Measurements from ENCODE around the gene SLC6A13. TPM values are rescaled to one million over a fixed set of nuclear protein-coding genes. Genes with fewer than 3 reads are reported as not detected.
"Not testable (repeated sequence)": the region's sequence is repeated elsewhere in the genome, so short reads cannot be mapped to it uniquely, and the experiment has no call there.

Gene SLC6A13
- total and polyA plus RNA-seq, 2 of the 8 experiments (the other 6 are each of a cell fraction or from before 2014, with no cell fraction given): 0.03 TPM; not detected in 1

DNA sequence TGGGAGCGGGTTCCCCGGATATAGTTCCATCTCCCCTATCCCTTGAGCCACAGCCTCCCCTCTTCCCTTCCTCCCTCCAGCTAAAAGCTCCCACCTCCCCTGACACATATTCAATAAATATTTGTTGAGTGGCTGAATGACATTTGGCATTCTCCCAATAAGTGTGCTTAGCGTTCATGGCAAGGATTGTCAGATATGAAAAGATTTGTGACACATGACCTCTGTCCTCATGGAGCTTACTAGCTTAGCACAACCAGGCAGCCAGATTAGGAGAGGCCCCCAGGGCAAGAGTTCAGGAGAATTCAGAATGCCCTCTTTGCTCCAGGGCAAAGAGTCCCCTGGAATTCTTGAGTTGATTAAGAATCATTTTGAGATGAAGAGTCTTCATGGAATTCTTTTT is 26.2 kb downstream of the SLC6A13 start:
- no peak for TF ChIP-seq MAX (IDR thresholded peaks at IDR 0.05)
- FAIRE-seq: no peak
- ChIA-PET CTCF (ENCODE audit: partially characterized antibody) (no interaction called here), POLR2A (ENCODE audit: partially characterized antibody) (no interaction called here)
- Histone ChIP-seq H3K4me2 (ENCODE audit: insufficient read depth in 1 of 2, low read depth in 2 of 2, low read length in 2 of 2) (no peak overlapping the region), H3K27me3 (replicated peaks in 1 of 4; ENCODE audit: control insufficient read depth in 3 of 4, extremely low read depth in 1 of 4, insufficient read depth in 3 of 4, low read length in 3 of 4) (no peaks in the 10 kb centered on the region), H4K20me1 (replicated peaks in 1 of 2; ENCODE audit: control insufficient read depth in 1 of 2, insufficient read depth in 2 of 2, low read length in 2 of 2) (no peaks in the 10 kb centered on the region), H3K14ac (ENCODE audit: insufficient read length) (no peak overlapping the region), H3K18ac (ENCODE audit: extremely low read depth, low read length) (no peak overlapping the region), H3K79me1 (ENCODE audit: low read depth, low read length) (no peaks in the 10 kb centered on the region), H2BK15ac (ENCODE audit: low read length) (no peak overlapping the region), H4K8ac (ENCODE audit: extremely low read depth, insufficient read depth, low read length) (no peak overlapping the region), H3K23ac (ENCODE audit: insufficient read length) (no peak overlapping the region), H3K4me1 (replicated peaks in 1 of 4; ENCODE audit: control insufficient read depth in 3 of 4, insufficient read depth in 4 of 4, low read length in 3 of 4) (peaks cover 0 to 4% (median 0%) of the 10 kb centered on the region in 4 experiments; a peak in 2 of 7 replicates), H3K56ac (replicated peaks; ENCODE audit: insufficient read length, low read depth, low read length) (no peak overlapping the region), H3K9ac (replicated peaks in 1 of 4; ENCODE audit: extremely low read depth in 1 of 4, low read depth in 3 of 4, low read length in 3 of 4) (no peak overlapping the region), H2BK120ac (replicated peaks; ENCODE audit: low read depth, low read length) (no peak overlapping the region), H3K27ac (ENCODE audit: low read depth, low read length) (no peak overlapping the region), H3K9me3 (ENCODE audit: insufficient read depth in 2 of 2, low read depth in 1 of 2, low read length in 1 of 2) (peaks cover 8 to 13% of the 10 kb centered on the region in 2 experiments), H3K36me3 (ENCODE audit: control insufficient read depth in 2 of 4, insufficient read depth in 4 of 4, low read length in 3 of 4) (no peaks in the 10 kb centered on the region), H3K4me3 (ENCODE audit: extremely low read depth in 1 of 4, insufficient read depth in 2 of 4, low read depth in 3 of 4, low read length in 4 of 4) (no peak overlapping the region), H2BK20ac (ENCODE audit: low read length) (no peak overlapping the region), H3K79me2 (ENCODE audit: control insufficient read depth in 1 of 2, insufficient read depth in 2 of 2, low read length in 2 of 2) (no peaks in the 10 kb centered on the region), H4K5ac (ENCODE audit: insufficient read length, low read depth, low read length) (no peak overlapping the region), H4K91ac (replicated peaks; ENCODE audit: insufficient read length, low read length) (no peak overlapping the region), H2AFZ (ENCODE audit: low read length) (no peak overlapping the region), H2BK12ac (ENCODE audit: low read depth, low read length) (no peak overlapping the region), H2BK5ac (ENCODE audit: low read depth, low read length) (no peak overlapping the region), H3K23me2 (ENCODE audit: low read depth, low read length) (no peaks in the 10 kb centered on the region), H3K4ac (replicated peaks; ENCODE audit: insufficient read length, low read depth, low read length) (no peak overlapping the region), H2AK5ac (ENCODE audit: low read depth, low read length) (no peak overlapping the region)
- 84% methylated on average over 3 of the region's 3 CpGs; no CpG with 5 or more reads in 1 of the 2 experiments for WGBS, 2 experiments (ENCODE audit: extremely low coverage in 1 of 2, insufficient coverage in 1 of 2, insufficient read length in 1 of 2, insufficient replicate concordance in 2 of 2, low coverage in 1 of 2, low lambda C conversion rate in 2 of 2, missing lambda C conversion rate in 1 of 2)
- no peak for DNase-seq (ENCODE audit: low read depth in 1 of 2, low spot score in 2 of 2)

- H4K5ac ChIP-seq (ENCODE audit: insufficient read length, low read depth, low read length); H2BK120ac ChIP-seq (replicated peaks; ENCODE audit: low read depth, low read length); H3K36me3 ChIP-seq (ENCODE audit: control insufficient read depth in 2 of 4, insufficient read depth in 4 of 4, low read length in 3 of 4); H2BK5ac ChIP-seq (ENCODE audit: low read depth, low read length); H4K91ac ChIP-seq (replicated peaks; ENCODE audit: insufficient read length, low read length); H3K9ac ChIP-seq (replicated peaks in 1 of 4; ENCODE audit: extremely low read depth in 1 of 4, low read depth in 3 of 4, low read length in 3 of 4); H4K8ac ChIP-seq (ENCODE audit: extremely low read depth, insufficient read depth, low read length); FAIRE-seq; H4K20me1 ChIP-seq (replicated peaks in 1 of 2; ENCODE audit: control insufficient read depth in 1 of 2, insufficient read depth in 2 of 2, low read length in 2 of 2); H3K27ac ChIP-seq (ENCODE audit: low read depth, low read length); H3K4ac ChIP-seq (replicated peaks; ENCODE audit: insufficient read length, low read depth, low read length); H2AK5ac ChIP-seq (ENCODE audit: low read depth, low read length); H2BK20ac ChIP-seq (ENCODE audit: low read length); H3K14ac ChIP-seq (ENCODE audit: insufficient read length); H3K4me2 ChIP-seq (ENCODE audit: insufficient read depth in 1 of 2, low read depth in 2 of 2, low read length in 2 of 2); H3K18ac ChIP-seq (ENCODE audit: extremely low read depth, low read length); H2BK12ac ChIP-seq (ENCODE audit: low read depth, low read length); DNase-seq (ENCODE audit: low read depth in 1 of 2, low spot score in 2 of 2); H3K79me2 ChIP-seq (ENCODE audit: control insufficient read depth in 1 of 2, insufficient read depth in 2 of 2, low read length in 2 of 2); H3K27me3 ChIP-seq (replicated peaks in 1 of 4; ENCODE audit: control insufficient read depth in 3 of 4, extremely low read depth in 1 of 4, insufficient read depth in 3 of 4, low read length in 3 of 4); H3K23ac ChIP-seq (ENCODE audit: insufficient read length); POLR2A ChIA-PET (ENCODE audit: partially characterized antibody); H3K23me2 ChIP-seq (ENCODE audit: low read depth, low read length); H3K4me1 ChIP-seq (replicated peaks in 1 of 4; ENCODE audit: control insufficient read depth in 3 of 4, insufficient read depth in 4 of 4, low read length in 3 of 4); H3K4me3 ChIP-seq (ENCODE audit: extremely low read depth in 1 of 4, insufficient read depth in 2 of 4, low read depth in 3 of 4, low read length in 4 of 4); H3K56ac ChIP-seq (replicated peaks; ENCODE audit: insufficient read length, low read depth, low read length); H2AFZ ChIP-seq (ENCODE audit: low read length); H3K79me1 ChIP-seq (ENCODE audit: low read depth, low read length); H2BK15ac ChIP-seq (ENCODE audit: low read length): not testable (repeated sequence)
- H3K9me3 ChIP-seq (ENCODE audit: insufficient read depth in 2 of 2, low read depth in 1 of 2, low read length in 1 of 2): peaks cover 8 to 13% of the 10 kb centered on the region in 2 experiments
- CTCF ChIA-PET (ENCODE audit: partially characterized antibody): interaction anchor here (8.6 kb wide), 1 partner anchor 16 kb away, joined by 101 read pairs; no protein-coding TSS in a partner anchor
- WGBS, 2 experiments (ENCODE audit: extremely low coverage in 1 of 2, insufficient coverage in 1 of 2, insufficient read length in 1 of 2, insufficient replicate concordance in 2 of 2, low coverage in 1 of 2, low lambda C conversion rate in 2 of 2, missing lambda C conversion rate in 1 of 2): 94% methylated on average over 4 of the region's 4 CpGs; no CpG with 5 or more reads in 1 of the 2 experiments
Measured at GRCh38 chr12:235967-236366, 26.7 kb downstream of the SLC6A13 start.
